Measurements from ENCODE around the gene DNAJC18.

DNA sequence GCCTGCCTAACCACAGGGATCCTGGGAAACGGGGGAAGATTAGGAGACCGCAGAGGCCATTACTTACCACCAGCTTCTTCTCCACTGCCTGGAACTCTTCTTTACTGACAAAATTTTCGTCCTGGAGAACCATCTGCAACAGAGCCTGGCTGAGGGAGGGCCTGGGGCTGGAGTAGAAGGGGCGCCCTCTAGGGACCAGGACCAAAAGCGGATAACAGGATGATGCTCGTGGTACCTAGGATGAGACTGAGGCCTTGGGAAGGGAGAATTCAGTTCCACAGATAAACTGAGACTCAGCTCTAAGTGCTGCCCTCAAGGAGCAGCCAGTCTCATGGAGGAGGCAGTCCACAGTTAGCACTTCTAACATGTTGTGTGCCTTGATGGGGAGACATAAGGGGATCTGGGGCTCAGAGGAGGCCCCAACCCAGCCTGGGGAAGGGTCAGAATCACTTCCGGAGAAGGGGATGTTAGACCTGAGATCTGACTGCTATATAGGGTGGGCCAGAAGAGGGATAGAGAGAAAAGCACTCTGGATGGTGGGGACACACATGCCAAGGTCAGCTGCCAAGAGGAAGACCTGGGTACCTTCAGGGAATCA, 36.7 kb downstream of the DNAJC18 start:
- TF ChIP-seq POLR2A (IDR thresholded peaks at IDR 0.05) (no peak), POLR2AphosphoS5 (IDR thresholded peaks at IDR 0.05) (no peak)
- TF ChIP-seq, protein P1, sequence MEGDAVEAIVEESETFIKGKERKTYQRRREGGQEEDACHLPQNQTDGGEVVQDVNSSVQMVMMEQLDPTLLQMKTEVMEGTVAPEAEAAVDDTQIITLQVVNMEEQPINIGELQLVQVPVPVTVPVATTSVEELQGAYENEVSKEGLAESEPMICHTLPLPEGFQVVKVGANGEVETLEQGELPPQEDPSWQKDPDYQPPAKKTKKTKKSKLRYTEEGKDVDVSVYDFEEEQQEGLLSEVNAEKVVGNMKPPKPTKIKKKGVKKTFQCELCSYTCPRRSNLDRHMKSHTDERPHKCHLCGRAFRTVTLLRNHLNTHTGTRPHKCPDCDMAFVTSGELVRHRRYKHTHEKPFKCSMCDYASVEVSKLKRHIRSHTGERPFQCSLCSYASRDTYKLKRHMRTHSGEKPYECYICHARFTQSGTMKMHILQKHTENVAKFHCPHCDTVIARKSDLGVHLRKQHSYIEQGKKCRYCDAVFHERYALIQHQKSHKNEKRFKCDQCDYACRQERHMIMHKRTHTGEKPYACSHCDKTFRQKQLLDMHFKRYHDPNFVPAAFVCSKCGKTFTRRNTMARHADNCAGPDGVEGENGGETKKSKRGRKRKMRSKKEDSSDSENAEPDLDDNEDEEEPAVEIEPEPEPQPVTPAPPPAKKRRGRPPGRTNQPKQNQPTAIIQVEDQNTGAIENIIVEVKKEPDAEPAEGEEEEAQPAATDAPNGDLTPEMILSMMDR (IDR thresholded peaks at IDR 0.05) = no peak

Data from gastroesophageal sphincter (tissue), 3 donors.